ENCODE measurements around the gene LRRN2. TPM values are rescaled to one million over a fixed set of nuclear protein-coding genes. Genes with fewer than 3 reads are reported as not detected.

Gene LRRN2
- total RNA-seq, 1 donor, result under 0.01 TPM

DNA sequence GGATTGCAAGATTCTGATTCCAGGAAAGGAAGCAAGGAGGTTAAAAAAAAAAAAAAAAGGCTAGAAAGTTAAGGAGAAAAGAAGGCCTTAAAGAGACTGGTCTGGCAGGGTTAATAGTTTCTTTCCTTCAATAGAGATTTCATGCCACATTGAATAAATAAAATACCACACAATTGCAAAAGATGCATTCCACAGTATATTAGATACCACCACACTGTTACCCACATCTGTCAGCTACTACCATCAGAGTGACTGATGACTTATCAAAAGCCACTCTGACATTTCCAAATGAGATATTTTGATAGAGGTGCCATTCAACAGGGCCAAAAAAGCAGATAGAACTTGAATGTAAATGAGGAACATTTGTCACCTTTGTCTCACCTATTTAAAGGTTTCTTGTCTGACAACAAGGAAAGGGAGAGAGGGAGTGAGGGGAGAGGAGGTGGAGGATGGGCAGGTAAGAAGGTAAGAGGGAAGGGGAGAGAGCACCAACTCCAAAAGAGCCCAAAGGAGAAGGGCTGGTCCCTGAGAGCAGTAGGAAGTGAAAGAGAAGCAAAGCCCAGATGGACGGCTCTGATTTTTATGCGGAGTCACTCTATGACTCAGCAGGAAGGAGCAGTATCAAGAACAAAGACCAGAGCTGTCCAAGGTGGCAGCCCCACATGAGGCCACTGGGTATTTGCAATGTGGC lies 38.3 kb downstream of the LRRN2 start:
- H3K4me3 ChIP-seq (ENCODE audit: low read depth, low read length), result no peak overlapping the region
- TF ChIP-seq, protein P1, sequence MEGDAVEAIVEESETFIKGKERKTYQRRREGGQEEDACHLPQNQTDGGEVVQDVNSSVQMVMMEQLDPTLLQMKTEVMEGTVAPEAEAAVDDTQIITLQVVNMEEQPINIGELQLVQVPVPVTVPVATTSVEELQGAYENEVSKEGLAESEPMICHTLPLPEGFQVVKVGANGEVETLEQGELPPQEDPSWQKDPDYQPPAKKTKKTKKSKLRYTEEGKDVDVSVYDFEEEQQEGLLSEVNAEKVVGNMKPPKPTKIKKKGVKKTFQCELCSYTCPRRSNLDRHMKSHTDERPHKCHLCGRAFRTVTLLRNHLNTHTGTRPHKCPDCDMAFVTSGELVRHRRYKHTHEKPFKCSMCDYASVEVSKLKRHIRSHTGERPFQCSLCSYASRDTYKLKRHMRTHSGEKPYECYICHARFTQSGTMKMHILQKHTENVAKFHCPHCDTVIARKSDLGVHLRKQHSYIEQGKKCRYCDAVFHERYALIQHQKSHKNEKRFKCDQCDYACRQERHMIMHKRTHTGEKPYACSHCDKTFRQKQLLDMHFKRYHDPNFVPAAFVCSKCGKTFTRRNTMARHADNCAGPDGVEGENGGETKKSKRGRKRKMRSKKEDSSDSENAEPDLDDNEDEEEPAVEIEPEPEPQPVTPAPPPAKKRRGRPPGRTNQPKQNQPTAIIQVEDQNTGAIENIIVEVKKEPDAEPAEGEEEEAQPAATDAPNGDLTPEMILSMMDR (IDR thresholded peaks at IDR 0.05; ENCODE audit: insufficient read depth, low read depth, low read length), result no peak
- DNase-seq (ENCODE audit: low read depth), result peak; percentile 65

- H3K4me3 ChIP-seq (ENCODE audit: low read depth, low read length), result no peak overlapping the region
- DNase-seq (ENCODE audit: low read depth), result no peak
- TF ChIP-seq, protein P1 (IDR thresholded peaks at IDR 0.05; ENCODE audit: insufficient read depth, low read depth, low read length), result no peak
These were observed 39.9 kb downstream of the LRRN2 start for GRCh38 chr1:204645666-204646065.

DNA sequence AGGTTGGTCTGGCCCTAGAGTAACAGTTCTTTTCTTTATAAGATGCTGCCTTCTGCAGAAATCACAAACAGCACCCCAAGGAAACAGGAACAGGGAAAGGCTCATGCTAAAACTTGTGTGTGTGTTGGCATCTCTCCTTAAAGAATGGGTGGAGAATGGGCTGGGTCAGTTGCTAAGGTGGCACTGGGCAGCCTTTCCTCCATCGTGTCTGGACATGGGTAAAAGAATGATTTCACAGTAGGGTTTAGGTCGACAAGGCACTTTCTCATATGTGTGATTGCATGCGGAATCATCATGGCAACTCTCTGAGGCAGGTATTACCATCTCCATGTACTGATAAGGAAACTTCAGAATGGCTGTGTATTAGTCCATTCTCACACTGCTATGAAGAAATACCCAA lies 40.3 kb downstream of the LRRN2 start:
- TF ChIP-seq, protein P1 (IDR thresholded peaks at IDR 0.05; ENCODE audit: insufficient read depth, low read depth, low read length), result no peak
- DNase-seq (ENCODE audit: low read depth), result no peak
- no peak overlapping the region for H3K4me3 ChIP-seq (ENCODE audit: low read depth, low read length)

GRCh38 chr1:204643503-204643902 lies 42.0 kb downstream of the LRRN2 start:
- DNase-seq (ENCODE audit: low read depth), result no peak
- TF ChIP-seq, protein P1 (IDR thresholded peaks at IDR 0.05; ENCODE audit: insufficient read depth, low read depth, low read length), result no peak
- H3K4me3 ChIP-seq (ENCODE audit: low read depth, low read length), result no peak overlapping the region

- DNase-seq (ENCODE audit: low read depth), result no peak
These were observed 43.6 kb downstream of the LRRN2 start for GRCh38 chr1:204641936-204642335.

GRCh38 chr1:204641455-204641854 lies 44.1 kb downstream of the LRRN2 start:
- TF ChIP-seq, protein P1 (IDR thresholded peaks at IDR 0.05; ENCODE audit: insufficient read depth, low read depth, low read length), result no peak
- no peak overlapping the region for H3K4me3 ChIP-seq (ENCODE audit: low read depth, low read length)
- no peak for DNase-seq (ENCODE audit: low read depth)

More at GRCh38 chr1:204641936-204642335, 43.6 kb downstream of the LRRN2 start:
- TF ChIP-seq, protein P1 (IDR thresholded peaks at IDR 0.05; ENCODE audit: insufficient read depth, low read depth, low read length), result no peak
- no peak overlapping the region for H3K4me3 ChIP-seq (ENCODE audit: low read depth, low read length)

DNA sequence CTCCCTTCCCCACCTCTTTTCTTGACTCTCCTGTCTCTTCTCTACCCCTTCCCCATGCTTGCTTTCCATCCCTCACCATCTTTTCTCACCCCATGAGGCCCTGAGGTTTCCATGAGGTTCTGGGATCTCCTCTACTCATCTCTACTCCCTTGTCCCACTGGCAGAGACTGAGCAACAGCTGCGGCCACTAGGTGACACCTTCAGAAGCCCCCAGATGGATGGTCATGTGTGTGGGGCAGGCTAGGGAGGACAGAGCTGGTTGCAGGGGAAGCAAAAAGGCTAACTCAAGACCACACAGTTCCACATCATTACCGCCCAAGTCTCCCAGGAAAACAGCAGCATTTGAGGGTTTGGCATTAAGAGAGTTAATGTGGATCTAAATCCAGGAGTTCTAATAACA lies 45.0 kb downstream of the LRRN2 start:
- no peak overlapping the region for H3K4me3 ChIP-seq (ENCODE audit: low read depth, low read length)
- TF ChIP-seq, protein P1 (IDR thresholded peaks at IDR 0.05; ENCODE audit: insufficient read depth, low read depth, low read length), result no peak
- no peak for DNase-seq (ENCODE audit: low read depth)
